SH-SY5Y (cell line): ENCODE results near the gene C1orf116.

Source experiments
- GATA2 ChIP-seq: IDR thresholded peaks from 2 replicates; pipeline ENCODE4 v1.6.1; 2011; ENCODE audit warnings: mild to moderate bottlenecking, low read depth, low read length
- GATA3 ChIP-seq: IDR thresholded peaks from 2 replicates; pipeline ENCODE4 v1.6.1; 2011; ENCODE audit warnings: low read depth, mild to moderate bottlenecking, low read length, moderate library complexity

The C1orf116 gene

DNA sequence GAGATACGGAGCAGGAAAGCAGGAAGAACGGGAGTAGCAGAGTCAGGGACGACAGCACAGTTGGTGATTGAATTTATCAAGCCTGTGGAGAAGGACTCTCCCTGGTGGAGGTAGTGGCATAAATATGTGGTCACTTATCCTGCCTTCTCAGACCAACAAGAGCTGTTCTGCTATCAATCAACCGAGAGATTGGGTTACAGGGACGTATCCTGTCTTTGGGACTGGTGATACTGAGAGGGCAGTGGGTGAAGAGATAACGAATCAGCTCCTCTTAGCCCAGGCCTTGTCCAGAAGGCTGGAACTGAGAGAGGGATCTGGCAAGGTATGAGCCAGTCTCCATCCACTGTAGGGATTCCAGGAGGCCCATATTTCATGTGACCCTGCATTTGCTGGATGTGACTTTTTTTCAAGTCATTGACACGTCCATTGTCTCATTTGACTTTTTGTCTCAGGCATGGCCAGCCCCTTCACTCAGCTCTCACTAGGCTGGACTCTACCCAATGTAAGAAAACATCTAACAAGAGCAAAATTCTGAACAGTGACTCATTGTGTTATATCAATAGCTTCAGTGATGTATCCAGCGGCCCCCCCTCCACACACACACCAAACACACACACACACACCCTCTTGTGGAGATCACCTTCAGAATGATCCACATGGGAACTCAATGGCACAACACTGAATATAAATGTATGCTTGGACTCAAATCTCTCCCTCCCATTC is 11.3 kb downstream of the C1orf116 start:
- TF ChIP-seq GATA3 (no peak), GATA2 (peak; percentile 58)

DNA sequence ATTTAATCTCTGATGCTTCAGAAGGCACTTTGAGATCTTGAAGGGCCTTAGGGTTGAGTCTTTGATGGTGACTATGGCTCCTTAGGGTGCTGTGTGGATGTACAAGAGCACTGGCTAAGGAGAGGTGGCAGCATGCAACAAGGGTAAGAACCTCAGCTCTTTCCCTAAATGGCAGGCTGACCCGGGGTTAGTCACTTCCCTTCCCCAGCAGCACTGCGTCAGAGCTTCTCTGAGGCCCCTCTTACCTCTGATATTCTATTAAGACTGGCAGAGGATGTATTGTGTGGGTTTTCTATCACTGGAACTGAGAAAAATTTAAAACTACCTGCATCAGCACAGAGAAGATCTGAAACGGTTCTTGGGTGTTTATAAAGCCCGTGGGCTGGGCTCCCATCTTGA is 11.8 kb downstream of the C1orf116 start:
- no peak for TF ChIP-seq GATA2
- TF ChIP-seq GATA3, result no peak

DNA sequence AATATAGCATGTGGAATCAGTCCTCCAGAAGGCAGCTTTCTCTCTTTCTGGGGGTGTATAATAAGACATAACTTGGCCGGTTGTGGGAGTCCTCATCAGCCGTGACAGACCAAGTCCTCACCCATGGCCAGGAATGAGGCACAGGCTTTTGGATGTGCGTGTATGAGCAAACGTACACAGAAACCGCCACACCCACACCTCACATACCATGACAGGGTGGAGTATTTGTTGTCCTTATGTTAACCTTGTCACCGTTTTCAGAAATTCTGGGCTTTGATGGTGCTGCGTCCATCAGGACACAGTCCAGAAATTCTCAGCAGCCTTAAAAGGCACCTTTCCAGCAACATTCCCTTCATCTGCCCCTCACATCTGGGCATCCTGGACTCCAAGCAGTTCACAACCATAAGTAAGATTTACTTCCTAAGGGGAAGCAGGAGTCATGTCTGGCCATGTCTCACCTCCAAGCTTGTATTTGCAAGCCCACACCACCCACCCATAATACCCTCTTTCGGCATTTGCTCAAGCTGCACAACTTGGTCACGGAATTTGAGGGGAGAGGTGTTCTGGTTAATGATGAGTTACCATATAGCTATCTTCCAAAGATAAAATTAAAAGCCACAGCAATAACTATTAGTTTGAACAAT is 12.4 kb downstream of the C1orf116 start:
- no peak for TF ChIP-seq GATA3
- TF ChIP-seq GATA2, result no peak

DNA sequence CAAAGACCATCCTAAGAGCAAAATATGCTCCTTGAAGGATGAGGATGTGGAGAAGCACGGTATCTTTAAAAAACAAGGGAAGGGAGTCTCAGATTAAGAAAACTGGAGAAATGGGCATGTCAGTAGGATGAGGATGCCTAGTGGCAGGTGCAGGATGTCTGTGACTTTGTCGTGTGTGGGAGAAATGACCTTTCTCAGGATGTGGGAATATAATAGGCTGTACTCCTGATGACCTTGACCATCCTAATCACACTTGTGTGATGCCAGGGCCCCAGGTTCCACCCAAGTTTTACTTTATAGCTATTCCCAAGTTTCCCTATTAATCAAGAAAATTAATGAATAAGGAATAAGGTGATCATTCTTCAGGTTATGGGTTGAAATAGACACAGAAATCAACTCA is 12.9 kb downstream of the C1orf116 start:
- no peak for TF ChIP-seq GATA2
- no peak for TF ChIP-seq GATA3

DNA sequence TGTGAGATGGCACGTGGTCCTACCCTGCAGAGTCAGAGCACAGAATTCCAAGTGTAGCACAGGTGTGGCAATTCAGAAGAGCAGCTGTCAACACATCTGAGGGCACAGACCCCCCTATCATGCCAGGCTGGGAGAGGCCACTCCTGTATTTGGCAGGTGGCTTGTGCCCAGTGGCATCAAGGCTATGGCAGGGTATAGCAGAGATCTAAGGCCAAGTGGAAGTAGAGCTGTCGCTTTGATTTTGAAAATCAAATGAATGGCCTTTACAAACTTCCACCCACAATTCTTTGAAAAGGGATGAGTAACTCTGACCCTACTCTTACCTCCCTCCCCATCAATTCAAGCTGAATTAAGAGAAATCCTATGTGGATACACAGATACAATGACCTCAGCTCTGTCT is 13.4 kb downstream of the C1orf116 start:
- TF ChIP-seq GATA2, result no peak
- no peak for TF ChIP-seq GATA3

DNA sequence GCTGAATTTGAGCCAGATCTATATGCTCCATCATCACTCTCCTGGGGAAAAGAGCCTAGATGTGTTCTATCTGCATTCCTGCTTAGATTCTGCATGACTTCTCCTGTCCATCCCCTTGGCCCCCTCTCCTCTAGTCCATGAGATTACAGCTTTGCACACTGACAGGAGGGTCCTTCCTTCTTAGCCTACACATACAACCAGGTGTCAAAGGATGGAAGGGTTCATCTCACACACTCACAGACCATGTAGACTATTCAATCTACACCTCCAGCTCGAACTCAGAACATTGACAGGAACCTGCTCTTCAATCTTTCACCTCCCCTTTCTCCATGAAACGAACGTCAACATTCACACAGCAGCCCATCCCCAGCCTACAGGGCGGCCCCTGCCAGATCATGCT is 13.8 kb downstream of the C1orf116 start:
- TF ChIP-seq GATA3, result no peak
- no peak for TF ChIP-seq GATA2

DNA sequence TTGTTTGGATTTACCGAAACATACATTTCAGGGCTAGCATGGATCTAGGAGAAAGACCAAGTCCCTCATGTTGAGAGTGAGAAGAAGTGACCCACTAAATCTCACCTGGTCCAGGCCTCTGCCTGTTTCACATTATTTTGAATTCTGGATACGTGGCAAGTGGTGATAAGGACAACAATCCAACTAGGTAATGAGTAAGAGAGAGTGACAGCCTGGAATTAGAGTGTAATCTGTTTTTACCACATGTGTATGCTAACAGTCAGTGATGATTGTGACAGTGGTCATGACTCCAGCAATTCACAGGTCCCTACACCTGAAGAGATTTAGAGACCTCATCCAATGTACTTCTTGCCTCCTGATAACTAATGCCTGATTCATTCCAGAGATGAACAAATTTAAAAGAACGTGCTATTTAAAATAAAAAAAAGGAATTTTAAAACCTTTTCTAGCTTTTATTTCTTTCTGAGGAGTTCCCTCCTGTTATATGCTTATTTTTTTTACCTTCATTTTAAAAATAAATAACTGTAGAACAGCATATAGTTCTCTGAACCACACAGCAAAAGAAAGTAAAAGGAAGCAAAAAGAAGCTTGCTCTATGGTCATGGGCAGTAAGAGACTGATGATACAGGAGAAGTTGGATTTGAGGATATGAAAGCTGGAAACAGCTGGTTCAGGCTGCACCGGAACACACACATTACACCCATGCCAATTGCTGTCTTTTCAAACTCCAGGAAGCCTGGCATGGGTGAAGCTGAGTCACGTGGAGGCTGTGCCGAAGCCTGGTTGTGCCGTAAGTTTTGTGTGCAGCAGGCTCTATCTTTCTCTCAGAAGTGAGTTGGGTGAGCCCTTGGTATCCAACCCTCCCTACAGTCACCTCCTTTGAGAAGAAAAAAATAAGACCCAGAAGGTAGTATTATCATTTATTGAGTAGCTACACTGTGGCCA is 14.7 kb downstream of the C1orf116 start:
- TF ChIP-seq GATA3 (no peak), GATA2 (no peak)

DNA sequence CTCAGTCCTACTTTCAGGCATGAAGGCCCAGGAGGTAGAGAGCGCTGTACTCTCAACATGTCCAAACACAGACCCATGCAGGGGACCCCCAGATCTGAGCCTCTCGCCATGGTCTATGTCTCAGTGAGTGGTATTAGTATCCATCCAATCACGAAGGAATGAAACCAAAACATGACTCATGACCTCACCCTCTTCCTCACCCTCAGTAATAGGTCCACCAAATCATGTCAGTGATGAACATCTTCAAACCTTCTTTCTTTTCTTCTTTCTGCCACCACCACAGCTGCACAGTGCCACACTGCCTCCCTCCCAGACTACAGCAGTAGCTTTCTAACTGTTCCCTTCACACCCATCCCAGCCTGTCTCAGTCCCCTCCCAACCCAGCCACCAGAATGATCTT is 16.8 kb downstream of the C1orf116 start:
- TF ChIP-seq GATA2 (no peak), GATA3 (no peak)

DNA sequence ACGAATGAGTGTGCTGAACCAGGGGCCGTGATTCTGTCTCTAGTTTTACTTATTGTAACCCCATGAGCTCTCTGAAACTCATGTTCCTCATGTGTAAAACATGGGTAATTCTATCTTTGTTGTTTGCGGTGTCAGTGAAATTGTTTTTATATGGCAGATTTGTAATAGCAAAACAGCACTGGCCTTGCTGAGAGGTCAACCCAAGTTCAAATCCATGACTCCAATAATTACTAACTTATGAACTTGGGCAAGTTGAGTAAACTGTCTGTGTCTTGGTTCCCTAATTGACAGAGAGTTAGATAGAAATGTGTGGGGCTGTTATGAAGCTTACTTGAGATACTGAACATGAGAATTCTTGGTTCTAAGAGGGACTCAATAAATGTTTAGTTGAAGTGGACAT is 17.8 kb downstream of the C1orf116 start:
- TF ChIP-seq GATA2 (no peak), GATA3 (no peak)

DNA sequence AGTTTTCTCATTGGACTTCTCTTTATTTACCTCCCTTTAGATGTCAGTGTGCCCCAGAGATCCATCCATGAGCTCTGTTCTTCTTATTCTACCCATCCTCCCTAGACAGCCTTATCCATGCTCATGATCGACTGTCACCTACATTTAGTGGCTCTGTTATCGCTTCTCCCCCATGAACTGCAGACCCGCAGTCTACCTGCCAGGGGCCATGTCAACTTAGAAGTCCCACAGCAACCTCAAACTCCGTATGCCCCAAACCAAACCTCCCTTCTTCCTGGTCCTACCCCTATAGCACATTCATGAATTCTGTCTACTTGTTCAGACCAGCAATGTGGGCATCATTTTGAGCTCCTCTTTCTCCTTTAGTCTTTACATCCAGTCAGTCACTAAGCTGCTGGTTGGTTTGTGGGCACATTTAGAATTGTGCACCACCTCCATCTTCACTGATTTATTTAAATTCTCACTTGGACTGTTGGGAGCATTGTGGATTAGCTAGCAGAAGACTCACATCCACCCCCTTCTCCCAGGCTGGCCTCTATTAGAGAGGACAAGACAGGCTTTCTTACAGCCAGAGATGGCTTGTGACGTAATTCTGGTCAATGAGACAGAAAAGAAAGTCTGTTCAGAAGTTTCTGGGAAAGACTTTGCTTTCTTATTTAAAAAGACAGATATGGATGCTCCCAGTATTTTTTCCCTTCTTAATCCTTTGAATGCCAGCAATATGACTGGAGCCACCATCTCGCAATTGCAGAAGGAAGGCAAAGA is 19.1 kb downstream of the C1orf116 start:
- no peak for TF ChIP-seq GATA3

DNA sequence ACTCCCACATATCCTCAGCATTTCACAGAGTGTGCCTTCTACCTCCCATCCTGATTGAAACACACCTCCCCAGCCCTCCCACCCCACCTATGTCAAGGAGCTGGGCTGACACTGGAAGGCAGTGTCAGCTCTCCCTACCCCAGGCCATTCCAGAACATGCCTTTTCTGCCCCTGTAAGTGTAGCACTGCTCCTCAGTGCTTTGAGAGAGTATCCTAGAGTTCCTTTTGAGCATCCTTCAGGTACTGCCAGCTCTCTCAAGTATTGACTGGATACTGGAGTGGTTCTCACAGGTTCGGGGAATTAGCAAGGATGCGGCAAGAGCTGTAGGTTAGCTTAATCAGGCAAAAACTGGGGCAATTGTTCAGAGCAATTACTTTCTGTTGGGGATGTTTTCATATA is 21.8 kb downstream of the C1orf116 start:
- TF ChIP-seq GATA3 (no peak), GATA2 (no peak)

DNA sequence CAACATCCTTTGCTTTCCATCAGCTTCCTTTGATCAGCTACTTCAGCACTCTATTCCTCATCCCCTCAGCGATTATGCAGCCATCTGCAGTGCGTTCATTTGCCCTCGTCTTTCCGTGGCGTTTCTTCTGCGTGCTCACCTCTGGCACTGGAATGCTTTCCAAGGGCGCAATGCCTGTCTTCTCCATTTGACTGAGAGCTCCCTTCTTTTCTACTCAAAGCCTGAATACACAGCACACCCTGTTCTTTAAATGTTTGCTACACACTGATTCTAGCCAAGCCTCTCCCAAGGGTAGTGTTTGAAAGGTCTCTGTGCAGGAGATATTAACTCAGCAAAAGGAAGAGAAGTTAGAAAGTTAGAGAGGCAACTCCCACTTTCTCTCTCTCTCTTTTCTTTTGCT is 22.6 kb downstream of the C1orf116 start:
- TF ChIP-seq GATA3, result no peak
- TF ChIP-seq GATA2, result no peak

DNA sequence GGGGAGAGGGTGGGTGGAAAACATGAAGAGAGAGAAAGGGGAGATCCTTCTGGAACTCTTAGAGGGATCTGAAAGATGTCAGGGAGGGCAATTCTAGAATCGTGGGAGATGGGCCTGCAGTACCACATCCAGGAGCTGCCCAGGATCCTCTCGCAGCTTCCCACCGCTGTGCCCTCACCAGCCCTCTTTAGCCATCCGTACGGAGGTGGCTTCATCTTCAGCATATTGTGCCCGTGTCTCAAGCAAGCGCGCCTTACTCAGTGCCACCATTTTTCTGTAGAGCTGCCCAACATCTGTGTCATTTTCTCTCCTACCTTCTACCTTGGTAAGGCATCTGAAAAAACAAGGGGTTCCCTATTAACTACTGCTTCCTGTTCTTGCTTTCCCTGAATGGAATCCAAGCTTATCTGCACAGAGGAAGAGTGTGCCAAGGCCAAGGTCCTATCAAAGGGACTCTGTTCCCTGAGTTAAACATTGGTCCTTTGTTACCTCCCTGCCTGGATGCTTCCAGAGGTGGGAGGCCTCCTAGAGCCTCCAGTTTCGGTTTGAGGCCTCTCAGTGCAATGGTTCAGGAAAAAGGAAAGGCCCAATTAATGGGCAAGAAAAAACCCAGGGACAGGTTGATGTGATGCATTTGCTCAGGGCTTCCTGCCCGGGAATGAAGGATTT is 23.2 kb downstream of the C1orf116 start:
- TF ChIP-seq GATA3 (no peak), GATA2 (no peak)
